HG03159 (cell line): Measurements from ENCODE around the gene LONRF2.

Experiments
- ATAC-seq: cut with Tn5 transposase; IDR thresholded peaks from one replicate; pipeline ENCODE4 v1.9.1; 2021; ENCODE audit warnings: mild to moderate bottlenecking, moderate library complexity; ENCODE audit not compliant: unreplicated experiment

The LONRF2 gene

DNA sequence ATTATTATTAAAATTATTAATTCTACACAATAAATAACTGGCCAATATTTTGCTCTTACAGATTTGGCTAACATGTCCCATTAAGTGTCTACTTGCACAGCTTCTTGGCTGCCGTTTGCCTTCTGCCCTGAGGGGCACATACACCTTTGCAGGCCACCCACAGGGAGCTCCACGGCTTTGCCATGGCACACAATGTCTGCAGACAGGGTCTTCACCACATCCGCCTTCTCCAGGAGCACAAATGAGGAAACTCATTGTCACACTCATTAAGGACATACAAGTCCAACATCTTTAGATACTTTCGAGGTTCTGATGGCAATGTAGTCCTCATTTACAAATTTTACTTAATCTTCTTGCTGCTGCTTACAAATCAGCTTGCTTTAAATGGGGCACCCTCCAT, 45.6 kb downstream of the LONRF2 start:
- no peak for ATAC-seq

GRCh38 chr2:100275200-100275589, 47.1 kb downstream of the LONRF2 start:
- no peak for ATAC-seq

- ATAC-seq: no peak
Measured at GRCh38 chr2:100274566-100275199, 47.6 kb downstream of the LONRF2 start.

GRCh38 chr2:100274076-100274475, 48.2 kb downstream of the LONRF2 start:
- ATAC-seq: no peak

GRCh38 chr2:100273387-100273786, 48.9 kb downstream of the LONRF2 start:
- no peak for ATAC-seq

DNA sequence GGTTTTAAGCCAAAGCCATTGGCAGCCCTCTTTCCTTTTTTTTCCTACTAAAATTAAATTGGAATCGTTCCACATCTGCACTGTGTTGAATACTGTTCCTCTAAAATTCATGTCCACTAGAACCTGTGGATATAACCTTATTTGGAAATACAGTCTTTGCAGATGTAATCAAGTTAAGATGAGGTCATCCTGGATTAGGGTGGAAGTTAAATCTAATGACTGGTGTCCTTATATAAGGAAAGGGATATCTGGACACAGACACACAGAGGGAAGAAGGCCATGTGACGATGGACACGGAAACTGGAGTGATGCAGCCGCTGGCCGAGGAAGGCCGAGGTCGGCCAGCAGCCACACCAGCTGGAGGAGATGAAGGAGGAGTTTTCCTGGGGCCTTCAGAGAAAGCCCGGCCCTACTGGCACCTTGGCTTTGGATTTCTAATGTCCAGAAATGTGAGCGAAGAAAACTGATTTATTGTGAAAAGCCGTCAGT, 49.4 kb downstream of the LONRF2 start:
- no peak for ATAC-seq

- ATAC-seq: no peak
Measured at GRCh38 chr2:100271210-100271609, 51.1 kb downstream of the LONRF2 start.

GRCh38 chr2:100270381-100271146, 51.7 kb downstream of the LONRF2 start:
- ATAC-seq: no peak

DNA sequence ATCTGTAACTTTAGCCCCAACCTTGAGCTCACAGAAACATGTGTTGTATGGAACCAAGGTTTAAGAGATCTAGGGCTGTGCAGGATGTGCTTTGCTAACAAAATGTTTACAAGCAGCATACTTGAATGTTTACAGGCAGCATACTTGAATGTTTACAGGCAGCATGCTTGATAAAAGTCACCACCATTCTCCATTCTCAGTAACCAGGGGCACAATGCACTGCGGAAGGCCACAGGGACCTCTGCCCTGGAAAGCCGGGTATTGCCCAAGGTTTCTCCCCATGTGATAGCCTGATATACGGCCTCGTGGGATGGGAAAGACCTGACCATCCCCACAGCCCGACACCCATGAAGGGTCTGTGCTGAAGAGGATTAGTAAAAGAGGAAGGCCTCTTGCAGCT, 52.4 kb downstream of the LONRF2 start:
- no peak for ATAC-seq

DNA sequence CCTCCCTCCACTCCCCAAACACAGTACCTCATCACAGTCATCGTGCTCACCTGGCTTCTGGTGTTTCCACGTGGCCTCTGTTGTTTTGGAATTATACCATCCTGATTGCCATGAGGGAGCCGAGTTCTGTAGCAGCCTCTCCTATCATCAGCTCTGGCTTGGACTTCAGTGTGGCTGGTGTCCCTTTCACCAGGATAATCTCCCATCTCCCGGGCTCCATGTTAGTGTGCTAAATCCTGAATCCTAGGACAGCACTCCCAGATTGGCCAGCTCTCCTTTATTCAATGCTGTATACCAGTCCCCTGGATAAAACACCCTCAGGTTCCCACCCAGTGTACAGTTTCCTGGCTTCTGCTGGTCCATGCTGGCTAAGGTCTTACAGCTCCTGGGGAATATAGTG, 53.3 kb downstream of the LONRF2 start:
- ATAC-seq: no peak

GRCh38 chr2:100267751-100268150, 54.5 kb downstream of the LONRF2 start:
- ATAC-seq: no peak

DNA sequence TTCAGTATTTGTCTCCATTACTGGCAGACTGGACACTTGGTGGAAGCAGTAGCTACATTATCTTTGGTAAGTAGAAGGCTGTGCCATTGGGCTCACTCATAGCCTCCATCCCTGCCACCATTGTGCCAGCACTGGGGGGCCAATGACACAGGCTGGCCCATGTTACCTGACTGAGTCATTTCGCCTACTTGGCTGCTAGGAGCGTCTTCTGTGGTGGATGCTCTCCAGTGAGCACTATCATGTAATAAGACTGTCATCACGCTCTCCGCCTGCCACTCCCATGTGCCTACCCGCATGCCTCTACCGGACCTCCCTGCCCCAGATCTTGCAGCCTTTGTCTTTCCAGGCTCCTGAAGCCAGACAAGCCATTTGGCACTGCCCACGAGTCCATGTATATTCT, 56.2 kb downstream of the LONRF2 start:
- ATAC-seq: no peak

DNA sequence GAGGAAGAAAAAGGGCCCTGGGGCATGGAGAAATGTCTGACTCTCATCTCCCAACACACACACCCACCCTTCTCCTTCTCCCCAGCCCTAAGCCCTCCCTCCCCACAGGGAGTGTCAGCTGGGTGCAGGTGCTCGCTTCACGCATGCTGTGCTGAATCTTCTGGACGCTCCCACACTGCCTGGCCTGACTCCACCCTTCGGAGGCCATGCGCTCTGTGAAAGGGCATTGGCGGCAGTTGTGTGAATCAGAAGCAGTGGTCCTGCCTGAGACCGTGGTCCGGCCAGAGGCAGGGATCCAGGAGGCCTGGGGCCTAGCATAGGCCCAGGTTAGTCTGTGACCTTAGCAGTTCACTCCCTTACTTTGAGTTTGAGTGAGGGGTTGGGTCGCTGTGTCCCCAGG, 57.1 kb downstream of the LONRF2 start:
- ATAC-seq: no peak

DNA sequence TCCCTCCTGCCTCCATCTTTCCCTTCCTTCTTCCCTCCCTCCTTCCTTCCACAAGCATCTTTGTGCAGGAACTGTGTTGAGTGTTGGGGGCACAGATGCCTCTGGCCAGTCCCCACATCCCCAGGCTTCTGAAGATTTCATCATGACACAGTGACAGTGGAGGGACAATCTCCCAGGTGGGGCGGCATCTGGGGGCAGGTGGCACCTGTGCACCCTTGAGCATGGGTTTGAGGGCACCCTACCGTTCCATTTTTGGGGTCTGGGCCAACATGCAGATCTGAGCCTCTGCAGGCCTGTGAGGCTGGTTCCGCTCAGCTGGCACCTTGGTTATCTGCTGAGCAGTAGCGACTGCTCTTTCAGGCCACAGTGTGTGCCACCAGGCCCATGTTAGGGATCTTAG, 57.6 kb downstream of the LONRF2 start:
- ATAC-seq: no peak

DNA sequence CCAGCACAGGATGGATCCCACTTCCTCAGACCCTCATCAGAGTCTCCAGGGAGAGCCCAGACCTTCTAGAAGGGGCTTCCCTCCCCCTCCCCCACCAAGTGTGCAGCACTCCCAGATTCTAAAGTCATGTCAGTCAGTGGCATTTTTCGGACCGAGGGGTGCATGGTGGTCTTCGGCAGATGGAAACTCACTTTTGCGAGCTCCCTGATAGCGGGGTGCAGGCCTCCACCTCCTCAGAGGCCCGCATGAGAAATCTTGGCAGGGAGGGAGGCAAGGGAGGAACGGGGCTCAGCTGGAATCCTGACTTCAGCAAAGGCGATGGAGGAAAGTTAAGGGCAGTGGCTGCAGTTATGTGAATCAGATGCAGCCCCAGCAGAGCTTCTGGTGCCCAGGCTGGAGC, 58.2 kb downstream of the LONRF2 start:
- ATAC-seq: no peak

GRCh38 chr2:100262555-100263320, 59.6 kb downstream of the LONRF2 start:
- no peak for ATAC-seq

- no peak for ATAC-seq
Measured at GRCh38 chr2:100262046-100262445, 60.3 kb downstream of the LONRF2 start.

- no peak for ATAC-seq
Measured at GRCh38 chr2:100260712-100261620, 61.3 kb downstream of the LONRF2 start.

DNA sequence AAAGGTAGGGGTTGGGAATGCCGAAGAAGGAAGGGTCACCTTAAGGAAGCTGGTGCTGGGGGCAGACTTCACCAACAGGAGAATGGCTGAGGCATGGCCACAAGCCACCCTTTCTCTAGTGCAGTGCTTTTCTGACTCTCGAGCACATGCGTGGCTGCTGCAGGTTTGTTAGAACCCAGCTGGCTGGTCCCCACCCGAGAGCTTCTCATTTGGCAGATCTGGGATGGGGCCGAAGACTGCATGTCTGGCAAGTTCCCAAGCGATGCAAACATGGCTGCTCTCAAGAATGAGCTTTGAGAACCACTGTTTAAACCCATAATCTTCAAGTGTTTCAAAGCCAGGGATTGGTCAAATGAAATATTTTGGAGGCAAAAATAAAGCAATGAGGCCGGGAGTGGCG, 63.2 kb downstream of the LONRF2 start:
- no peak for ATAC-seq

DNA sequence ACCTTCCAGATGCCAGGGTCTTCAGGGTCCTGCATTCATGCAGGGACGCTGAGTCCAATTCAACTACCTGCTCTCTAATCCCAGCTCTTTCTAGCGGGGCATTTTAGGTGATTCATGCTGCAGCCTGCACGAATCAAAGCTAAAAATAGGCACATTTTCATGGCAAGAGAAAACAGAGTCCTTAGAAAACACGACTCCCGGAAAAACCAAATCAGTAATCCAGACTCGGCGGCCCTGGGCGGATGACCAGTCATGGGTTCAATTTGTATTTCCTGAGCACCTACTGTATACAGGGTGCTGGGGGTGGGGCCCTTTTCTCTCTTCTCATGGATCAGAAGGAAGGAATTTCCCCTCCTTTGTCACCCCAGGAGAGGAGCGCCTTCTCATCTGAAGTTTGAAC, 64.4 kb downstream of the LONRF2 start:
- ATAC-seq: no peak

- ATAC-seq: no peak
Measured at GRCh38 chr2:100256849-100257248, 65.5 kb downstream of the LONRF2 start.
